Islet of Langerhans (tissue), 1 donor: ENCODE results near the gene ADISSP.

Experiments used
- FAIRE-seq: peaks from one replicate; lab custom pipeline; 2011; peaks lifted over from hg19 to GRCh38; lab: Jason Lieb, UNC

ADISSP gene

GRCh38 chr20:3778976-3779375 is 11.4 kb upstream of the ADISSP start:
- FAIRE-seq = no peak

- no peak for FAIRE-seq
Observed at GRCh38 chr20:3777716-3778629, 10.4 kb upstream of the ADISSP start.

- no peak for FAIRE-seq
Observed at GRCh38 chr20:3777381-3777715, 9.8 kb upstream of the ADISSP start.

GRCh38 chr20:3775457-3776108 is 8.0 kb upstream of the ADISSP start:
- FAIRE-seq = no peak

GRCh38 chr20:3771552-3772058 is 4.1 kb upstream of the ADISSP start:
- no peak for FAIRE-seq

GRCh38 chr20:3768342-3769130 is 983 bp upstream of the ADISSP start:
- FAIRE-seq = no peak

- FAIRE-seq = no peak
Observed at GRCh38 chr20:3767110-3767426, 485 bp downstream of the ADISSP start.

GRCh38 chr20:3766422-3767109 is 987 bp downstream of the ADISSP start:
- no peak for FAIRE-seq

GRCh38 chr20:3765171-3765882 is 2.2 kb downstream of the ADISSP start:
- no peak for FAIRE-seq

- no peak for FAIRE-seq
Observed at GRCh38 chr20:3764659-3765058, 2.9 kb downstream of the ADISSP start.

- FAIRE-seq = no peak
Observed at GRCh38 chr20:3763671-3764601, 3.6 kb downstream of the ADISSP start.

GRCh38 chr20:3760655-3761348 is 6.8 kb downstream of the ADISSP start:
- no peak for FAIRE-seq

- no peak for FAIRE-seq
Observed at GRCh38 chr20:3759884-3760283, 7.7 kb downstream of the ADISSP start.

GRCh38 chr20:3759316-3759823 is 8.2 kb downstream of the ADISSP start:
- FAIRE-seq = no peak

- no peak for FAIRE-seq
Observed at GRCh38 chr20:3758566-3758965, 9.0 kb downstream of the ADISSP start.

- no peak for FAIRE-seq
Observed at GRCh38 chr20:3757268-3757667, 10.3 kb downstream of the ADISSP start.

- FAIRE-seq = no peak
Observed at GRCh38 chr20:3755814-3756480, 11.6 kb downstream of the ADISSP start.

- FAIRE-seq = no peak
Observed at GRCh38 chr20:3755269-3755668, 12.3 kb downstream of the ADISSP start.

- FAIRE-seq = no peak
Observed at GRCh38 chr20:3754276-3754630, 13.3 kb downstream of the ADISSP start.
